ENCODE measurements around the gene EYS. TPM values are rescaled to one million over a fixed set of nuclear protein-coding genes. Genes with fewer than 3 reads are reported as not detected.

The EYS gene
- total and polyA plus RNA-seq, 4 donors = 0.08 to 0.63 (median 0.36) TPM

- no peaks in the 10 kb centered on the region for H3K9me3 ChIP-seq (ENCODE audit: control insufficient read depth in 4 of 4, low read length in 3 of 4)
- TF ChIP-seq YY1 (IDR thresholded peaks at IDR 0.05) (no peak), HNF4G (IDR thresholded peaks at IDR 0.05) (no peak), MAX (IDR thresholded peaks at IDR 0.05) (no peak), GABPA (IDR thresholded peaks at IDR 0.05 in 1 of 2, conservative IDR thresholded peaks at IDR 0.05 in 1 of 2) (no peak), NR2F2 (IDR thresholded peaks at IDR 0.05) (no peak), SP1 (IDR thresholded peaks at IDR 0.05) (no peak), ZBTB33 (IDR thresholded peaks at IDR 0.05) (no peak), HNF4A (conservative IDR thresholded peaks at IDR 0.05) (no peak)
- no peaks in the 10 kb centered on the region for H3K36me3 ChIP-seq (ENCODE audit: control insufficient read depth in 4 of 4, insufficient read depth in 3 of 4, low read depth in 1 of 4, low read length in 3 of 4)
- WGBS = 34% methylated on average over 2 of the region's 2 CpGs
- H3K9ac ChIP-seq (ENCODE audit: low read depth in 1 of 2, low read length in 2 of 2) = no peak overlapping the region
- H3K27me3 ChIP-seq (ENCODE audit: control insufficient read depth in 4 of 4, insufficient read depth in 4 of 4, low read length in 3 of 4) = no peaks in the 10 kb centered on the region
- no peak for DNase-seq (ENCODE audit: low spot score)
- H3K4me1 ChIP-seq (ENCODE audit: control insufficient read depth in 4 of 4, insufficient read depth in 4 of 4, low read length in 3 of 4) = no peaks in the 10 kb centered on the region
- H3K4me3 ChIP-seq (ENCODE audit: low read depth in 1 of 3, low read length in 3 of 3) = no peak overlapping the region
- no peak overlapping the region for H3K27ac ChIP-seq (ENCODE audit: low read depth in 1 of 2, low read length in 2 of 2)
Measured at GRCh38 chr6:64988148-64988547, 718.9 kb downstream of the EYS start.

- no peak overlapping the region for H3K4me3 ChIP-seq (ENCODE audit: low read depth in 1 of 3, low read length in 3 of 3)
- WGBS = 62% methylated on average over 4 of the region's 4 CpGs
- H3K9me3 ChIP-seq (ENCODE audit: control insufficient read depth in 4 of 4, low read length in 3 of 4) = no peaks in the 10 kb centered on the region
- no peak overlapping the region for H3K9ac ChIP-seq (ENCODE audit: low read depth in 1 of 2, low read length in 2 of 2)
- DNase-seq (ENCODE audit: low spot score) = no peak
- TF ChIP-seq GABPA (IDR thresholded peaks at IDR 0.05 in 1 of 2, conservative IDR thresholded peaks at IDR 0.05 in 1 of 2) (no peak), RXRA (IDR thresholded peaks at IDR 0.05) (no peak), HNF4G (IDR thresholded peaks at IDR 0.05) (no peak), EGR1 (IDR thresholded peaks at IDR 0.05; ENCODE audit: low read depth in 2 of 2) (no peak), SP1 (IDR thresholded peaks at IDR 0.05) (no peak)
- no peaks in the 10 kb centered on the region for H3K27me3 ChIP-seq (ENCODE audit: control insufficient read depth in 4 of 4, insufficient read depth in 4 of 4, low read length in 3 of 4)
- H3K4me1 ChIP-seq (ENCODE audit: control insufficient read depth in 4 of 4, insufficient read depth in 4 of 4, low read length in 3 of 4) = no peaks in the 10 kb centered on the region
- H3K36me3 ChIP-seq (ENCODE audit: control insufficient read depth in 4 of 4, insufficient read depth in 3 of 4, low read depth in 1 of 4, low read length in 3 of 4) = no peaks in the 10 kb centered on the region
- no peak overlapping the region for H3K27ac ChIP-seq (ENCODE audit: low read depth in 1 of 2, low read length in 2 of 2)
Measured at GRCh38 chr6:64987066-64987465, 720.0 kb downstream of the EYS start.

GRCh38 chr6:64985726-64986125, 721.3 kb downstream of the EYS start:
- H3K36me3 ChIP-seq (ENCODE audit: control insufficient read depth in 4 of 4, insufficient read depth in 3 of 4, low read depth in 1 of 4, low read length in 3 of 4) = no peaks in the 10 kb centered on the region
- 51% methylated on average over 4 of the region's 4 CpGs for WGBS
- TF ChIP-seq CTCF (IDR thresholded peaks at IDR 0.05; ENCODE audit: low read depth, low read length, missing input control) = no peak
- no peak for TF ChIP-seq EGR1 (IDR thresholded peaks at IDR 0.05; ENCODE audit: low read depth in 2 of 2)
- no peak for TF ChIP-seq RXRA (IDR thresholded peaks at IDR 0.05)
- no peak for TF ChIP-seq TAF1 (conservative IDR thresholded peaks at IDR 0.05)
- DNase-seq (ENCODE audit: low spot score) = no peak
- H3K4me3 ChIP-seq (ENCODE audit: low read depth in 1 of 3, low read length in 3 of 3) = no peak overlapping the region
- H3K4me1 ChIP-seq (ENCODE audit: control insufficient read depth in 4 of 4, insufficient read depth in 4 of 4, low read length in 3 of 4) = no peaks in the 10 kb centered on the region
- no peak overlapping the region for H3K27ac ChIP-seq (ENCODE audit: low read depth in 1 of 2, low read length in 2 of 2)
- no peak overlapping the region for H3K9ac ChIP-seq (ENCODE audit: low read depth in 1 of 2, low read length in 2 of 2)
- no peaks in the 10 kb centered on the region for H3K9me3 ChIP-seq (ENCODE audit: control insufficient read depth in 4 of 4, low read length in 3 of 4)
- H3K27me3 ChIP-seq (ENCODE audit: control insufficient read depth in 4 of 4, insufficient read depth in 4 of 4, low read length in 3 of 4) = no peaks in the 10 kb centered on the region
